Tibial artery (tissue), 4 donors: ENCODE results near the gene ADNP2.

ENCODE experiments used
- DNase-seq, 2 donors: peaks; one replicate each; pipeline ENCODE4 v3.0.0-alpha.2; 2019
- H3K27ac ChIP-seq, 2 donors: fragments of 200-600 bp; sonication (generic) in 1 of 2; 1 replicate in 1 of 2; 2 replicates in 1 of 2; pipeline ENCODE4 v1.5.1; 2018 to 2019; ENCODE audit warnings: mild to moderate bottlenecking in 1 of 2
- H3K27me3 ChIP-seq, 2 donors: fragments of 200-600 bp; sonication (generic) in 1 of 2; one replicate each; pipeline versions ENCODE4 v1.5.1 to v1.6.0; 2016 to 2019
- H3K36me3 ChIP-seq, 3 donors: fragments of 200-600 bp; sonication (generic) in 2 of 3; one replicate each; pipeline ENCODE4 v1.5.1; 2016 to 2019; ENCODE audit warnings: mild to moderate bottlenecking in 2 of 3
- H3K4me1 ChIP-seq, 4 donors: fragments of 200-600 bp; sonication (generic) in 2 of 4; 1 replicate in 3 of 4; 2 replicates in 1 of 4; pipeline ENCODE4 v1.5.1; 2016 to 2019
- H3K4me3 ChIP-seq, 2 donors: fragments of 200-600 bp; sonication (generic) in 1 of 2; 1 replicate in 1 of 2; 2 replicates in 1 of 2; pipeline ENCODE4 v1.5.1; 2018 to 2019; ENCODE audit warnings: mild to moderate bottlenecking in 2 of 2
- H3K9me3 ChIP-seq, 3 donors: fragments of 200-600 bp; sonication (generic) in 1 of 3; one replicate each; pipeline ENCODE4 v1.5.1; 2016 to 2019
- CTCF ChIP-seq, 2 experiments: fragments of 200-600 bp in 1 of 2; fragments of 450-650 bp in 1 of 2; IDR thresholded peaks; one replicate each; pipeline ENCODE4 v1.5.1; 2017 to 2019; ENCODE audit warnings: antibody characterized with exemption in 2 of 2, mild to moderate bottlenecking in 1 of 2, moderate library complexity in 1 of 2
- intact Hi-C: fragments of 100-400 bp; cut with DNase I; formaldehyde crosslinking; loops from one replicate; pipeline ENCODE4 v1.15.0; 2023; ENCODE audit warnings: low total_unique reads

ADNP2 gene

GRCh38 chr18:80095414-80095813 is 13.6 kb upstream of the ADNP2 start:
- Histone ChIP-seq H3K4me1 (no peaks in the 10 kb centered on the region), H3K36me3 (peaks cover 0 to 8% (median 3%) of the 10 kb centered on the region in 3 donors), H3K27ac (no peak overlapping the region), H3K9me3 (no peaks in the 10 kb centered on the region), H3K27me3 (no peaks in the 10 kb centered on the region), H3K4me3 (no peak overlapping the region)
- intact Hi-C loops = no loop called here
- DNase-seq = no peak
- TF ChIP-seq CTCF (IDR thresholded peaks at IDR 0.05) = no peak

- DNase-seq = no peak
- no peaks in the 10 kb centered on the region for H3K9me3 ChIP-seq
- H3K4me1 ChIP-seq = no peaks in the 10 kb centered on the region
Measured at GRCh38 chr18:80096032-80096565, 13.0 kb upstream of the ADNP2 start.

GRCh38 chr18:80097201-80097600 is 11.9 kb upstream of the ADNP2 start:
- Histone ChIP-seq H3K36me3 (peaks cover 0 to 8% (median 0%) of the 10 kb centered on the region in 3 donors), H3K27me3 (no peaks in the 10 kb centered on the region), H3K4me3 (no peak overlapping the region), H3K4me1 (no peaks in the 10 kb centered on the region), H3K27ac (no peak overlapping the region), H3K9me3 (no peaks in the 10 kb centered on the region)
- no peak for TF ChIP-seq CTCF (IDR thresholded peaks at IDR 0.05)
- no peak for DNase-seq
- intact Hi-C loops = no loop called here

More at GRCh38 chr18:80096032-80096565, 13.0 kb upstream of the ADNP2 start:
- Histone ChIP-seq H3K27ac (no peak overlapping the region), H3K36me3 (peaks cover 0 to 8% (median 0%) of the 10 kb centered on the region in 3 donors), H3K4me3 (no peak overlapping the region), H3K27me3 (no peaks in the 10 kb centered on the region)
- TF ChIP-seq CTCF (IDR thresholded peaks at IDR 0.05) = no peak
- intact Hi-C loops = no loop called here

- H3K27me3 ChIP-seq = no peaks in the 10 kb centered on the region
- H3K27ac ChIP-seq = peak overlapping the region; percentile 47 to 52
- intact Hi-C loops = loop anchor here (10.0 kb wide), 1 partner anchor 148 kb away; the partner anchor contains the start of gene SLC66A2
Measured at GRCh38 chr18:80103231-80103630, 5.8 kb upstream of the ADNP2 start.

GRCh38 chr18:80104364-80104779 is 4.7 kb upstream of the ADNP2 start:
- DNase-seq = no peak
- no peak for TF ChIP-seq CTCF (IDR thresholded peaks at IDR 0.05)
- Histone ChIP-seq H3K4me3 (no peak overlapping the region), H3K27me3 (no peaks in the 10 kb centered on the region), H3K9me3 (no peaks in the 10 kb centered on the region), H3K27ac (peak overlapping the region in 1 of 2 donors; percentile 52), H3K36me3 (no peaks in the 10 kb centered on the region), H3K4me1 (peaks cover 0 to 20% (median 16%) of the 10 kb centered on the region in 4 donors)
- intact Hi-C loops = loop anchor here (10.0 kb wide), 1 partner anchor 150 kb away; the partner anchor contains the start of gene SLC66A2

More at GRCh38 chr18:80103231-80103630, 5.8 kb upstream of the ADNP2 start:
- peak in 1 of 2 donors; percentile 69 for DNase-seq
- Histone ChIP-seq H3K4me1 (peaks cover 0 to 20% (median 16%) of the 10 kb centered on the region in 4 donors), H3K4me3 (no peak overlapping the region), H3K9me3 (no peaks in the 10 kb centered on the region), H3K36me3 (no peaks in the 10 kb centered on the region)
- no peak for TF ChIP-seq CTCF (IDR thresholded peaks at IDR 0.05)
